Upper lobe of right lung (tissue), 1 donor: ENCODE results near the gene PLOD3. TPM values are rescaled to one million over a fixed set of nuclear protein-coding genes. Genes with fewer than 3 reads are reported as not detected.

Experiments used
- ATAC-seq: fragments of 200-7000 bp; cut with Tn5 transposase; one replicate; pipeline ENCODE4 v1.9.1; 2020; ENCODE audit warnings: mild to moderate bottlenecking, moderate library complexity
- DNase-seq: peaks from one replicate; pipeline ENCODE4 v3.0.0-alpha.2; 2020
- H3K27ac ChIP-seq: fragments of 200-600 bp; one replicate; pipeline ENCODE4 v1.8.0; 2022
- H3K27me3 ChIP-seq: fragments of 200-600 bp; one replicate; pipeline ENCODE4 v1.8.0; 2022; ENCODE audit warnings: mild to moderate bottlenecking
- H3K36me3 ChIP-seq: fragments of 200-600 bp; one replicate; pipeline ENCODE4 v1.8.0; 2022
- H3K4me1 ChIP-seq: fragments of 200-600 bp; one replicate; pipeline ENCODE4 v1.8.0; 2022
- H3K4me3 ChIP-seq: fragments of 200-600 bp; one replicate; pipeline ENCODE4 v1.8.0; 2022; ENCODE audit warnings: mild to moderate bottlenecking
- H3K9me3 ChIP-seq: fragments of 200-600 bp; one replicate; pipeline ENCODE4 v1.8.0; 2022
- intact Hi-C: fragments of 100-400 bp; cut with DNase I; formaldehyde crosslinking; loops from one replicate; pipeline ENCODE4 v1.11.0; 2022
- total RNA-seq: library from RNA; stranded (reverse); fragmentation: NEBNext Ultra II Directional; extraction: Animal tissue kit (Norgen Biotek cat#: 25700); gene quantifications from one replicate; pipeline ENCODE4 v1.2.1, GENCODE V29; 2021
- TF ChIP-seq, protein P1 (sequence below): fragments of 200-600 bp; IDR thresholded peaks from one replicate; pipeline ENCODE4 v1.8.0; 2022; ENCODE audit warnings: antibody characterized with exemption
- donor health status: DM: no; HTN: yes; CAD: no; lungs with severe emphysema.

PLOD3 gene
- total RNA-seq, 1 donor from 2014 or later = 82.1 TPM

DNA sequence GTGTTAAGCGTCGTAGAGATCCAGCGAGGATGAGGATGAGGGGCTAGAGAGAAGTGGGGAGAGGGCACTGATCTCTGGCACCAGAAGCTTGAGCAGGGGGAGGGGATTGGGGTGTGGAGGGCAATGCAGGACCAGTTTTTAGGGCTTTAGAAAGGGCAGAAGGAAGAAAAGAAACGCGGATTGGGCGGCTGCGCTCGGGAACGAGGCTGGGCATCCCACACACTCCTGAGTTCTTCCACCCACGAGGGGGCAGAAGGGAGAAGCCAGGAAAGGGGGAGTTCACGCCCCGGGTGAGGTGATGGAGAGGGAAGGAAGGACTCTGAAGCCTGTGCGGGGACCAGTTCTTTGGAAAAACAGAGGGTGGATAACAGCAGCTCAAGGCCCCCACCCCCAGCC is 45.9 kb downstream of the PLOD3 start:
- no peaks in the 10 kb centered on the region for H3K9me3 ChIP-seq
- no peak overlapping the region for H3K4me3 ChIP-seq
- no peak for ATAC-seq
- H3K27ac ChIP-seq = no peak overlapping the region
- intact Hi-C loops = no loop called here
- H3K27me3 ChIP-seq = peaks cover 98% of the 10 kb centered on the region
- DNase-seq = no peak
- TF ChIP-seq, protein P1, sequence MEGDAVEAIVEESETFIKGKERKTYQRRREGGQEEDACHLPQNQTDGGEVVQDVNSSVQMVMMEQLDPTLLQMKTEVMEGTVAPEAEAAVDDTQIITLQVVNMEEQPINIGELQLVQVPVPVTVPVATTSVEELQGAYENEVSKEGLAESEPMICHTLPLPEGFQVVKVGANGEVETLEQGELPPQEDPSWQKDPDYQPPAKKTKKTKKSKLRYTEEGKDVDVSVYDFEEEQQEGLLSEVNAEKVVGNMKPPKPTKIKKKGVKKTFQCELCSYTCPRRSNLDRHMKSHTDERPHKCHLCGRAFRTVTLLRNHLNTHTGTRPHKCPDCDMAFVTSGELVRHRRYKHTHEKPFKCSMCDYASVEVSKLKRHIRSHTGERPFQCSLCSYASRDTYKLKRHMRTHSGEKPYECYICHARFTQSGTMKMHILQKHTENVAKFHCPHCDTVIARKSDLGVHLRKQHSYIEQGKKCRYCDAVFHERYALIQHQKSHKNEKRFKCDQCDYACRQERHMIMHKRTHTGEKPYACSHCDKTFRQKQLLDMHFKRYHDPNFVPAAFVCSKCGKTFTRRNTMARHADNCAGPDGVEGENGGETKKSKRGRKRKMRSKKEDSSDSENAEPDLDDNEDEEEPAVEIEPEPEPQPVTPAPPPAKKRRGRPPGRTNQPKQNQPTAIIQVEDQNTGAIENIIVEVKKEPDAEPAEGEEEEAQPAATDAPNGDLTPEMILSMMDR = no peak
- H3K36me3 ChIP-seq = no peaks in the 10 kb centered on the region
- H3K4me1 ChIP-seq = peaks cover 25% of the 10 kb centered on the region

DNA sequence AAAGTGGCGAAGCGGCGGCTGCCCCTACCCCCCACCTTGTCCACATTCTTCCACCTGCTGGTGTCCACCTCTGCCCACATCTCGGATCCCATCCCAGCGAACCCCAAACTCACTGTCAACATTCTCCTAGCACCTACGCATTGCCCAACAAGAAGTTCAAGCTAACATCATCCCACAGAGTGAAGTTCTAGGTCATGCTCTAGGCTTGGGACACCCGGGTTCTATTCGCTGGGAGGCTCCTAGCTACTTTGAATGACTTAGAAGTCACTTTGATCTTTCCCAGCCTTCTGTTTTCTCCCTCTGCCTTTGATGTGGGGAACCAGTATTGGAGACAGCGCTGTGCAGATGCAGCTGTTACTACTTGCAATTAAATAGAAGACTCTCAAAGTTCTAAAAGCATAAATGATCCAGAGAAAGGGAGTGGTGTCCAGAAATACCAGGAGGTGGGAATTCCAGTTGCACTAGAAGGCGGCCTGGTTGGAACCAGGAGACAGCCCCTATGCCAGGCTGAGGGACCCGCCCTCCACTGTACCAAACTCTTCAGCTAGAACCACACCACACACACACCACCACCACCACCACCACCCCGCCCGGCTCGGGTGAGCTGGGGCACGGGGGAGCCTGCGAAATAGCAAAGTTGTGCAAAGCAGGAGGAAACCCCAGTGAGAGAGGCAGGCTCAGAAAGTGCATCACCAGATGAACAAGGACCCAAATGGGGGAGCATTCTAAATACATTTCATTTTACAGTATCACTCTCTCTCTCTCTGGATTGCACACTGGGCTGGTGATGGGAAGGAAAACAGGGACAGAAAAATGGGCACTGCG is 46.6 kb downstream of the PLOD3 start:
- ATAC-seq = no peak
- DNase-seq = no peak
- H3K27ac ChIP-seq = no peak overlapping the region
- peaks cover 98% of the 10 kb centered on the region for H3K27me3 ChIP-seq
- intact Hi-C loops = no loop called here
- H3K9me3 ChIP-seq = no peaks in the 10 kb centered on the region
- peaks cover 28% of the 10 kb centered on the region for H3K4me1 ChIP-seq
- TF ChIP-seq, protein P1 = no peak
- H3K36me3 ChIP-seq = no peaks in the 10 kb centered on the region
- H3K4me3 ChIP-seq = no peak overlapping the region

DNA sequence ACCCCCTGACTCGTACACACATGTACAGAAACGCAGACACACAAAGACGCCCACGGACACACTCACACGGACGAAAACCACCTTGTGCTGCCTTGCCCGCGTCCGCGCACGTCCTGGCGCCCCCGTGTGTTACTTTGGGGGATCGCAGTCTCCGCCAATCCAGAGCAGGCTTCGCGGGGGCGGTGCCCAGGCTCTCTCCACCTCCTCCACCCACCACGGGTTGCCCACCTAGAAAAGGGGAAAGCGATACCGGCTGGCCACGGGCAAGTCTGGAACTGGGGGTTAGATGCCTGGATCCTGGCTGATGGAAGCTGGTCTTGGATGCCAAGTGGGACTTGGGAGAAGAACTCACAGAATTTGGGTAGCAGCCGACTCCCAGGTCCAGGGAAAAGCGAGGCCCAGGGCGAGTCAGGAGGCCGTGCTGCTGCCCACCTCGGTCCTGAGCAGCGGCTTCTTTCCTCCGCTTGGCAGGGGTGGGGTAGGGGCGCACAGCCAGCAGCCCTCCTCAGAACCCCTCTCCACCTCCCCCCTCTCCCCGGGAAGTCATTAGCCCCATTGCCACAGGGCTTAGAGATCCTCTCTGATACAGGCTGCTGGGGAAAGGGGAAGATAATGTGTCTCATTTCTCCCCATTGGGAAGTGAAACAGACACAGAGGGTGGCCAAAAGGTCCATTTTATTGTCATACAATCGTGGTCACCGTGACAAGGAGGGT is 47.4 kb downstream of the PLOD3 start:
- ATAC-seq = peak; percentile 69
- Histone ChIP-seq H3K4me1 (peaks cover 35% of the 10 kb centered on the region), H3K27me3 (peaks cover 98% of the 10 kb centered on the region), H3K27ac (no peak overlapping the region), H3K36me3 (no peaks in the 10 kb centered on the region), H3K9me3 (no peaks in the 10 kb centered on the region), H3K4me3 (no peak overlapping the region)
- DNase-seq = peak; percentile 86
- intact Hi-C loops = no loop called here
- TF ChIP-seq, protein P1 = peak; percentile 87

DNA sequence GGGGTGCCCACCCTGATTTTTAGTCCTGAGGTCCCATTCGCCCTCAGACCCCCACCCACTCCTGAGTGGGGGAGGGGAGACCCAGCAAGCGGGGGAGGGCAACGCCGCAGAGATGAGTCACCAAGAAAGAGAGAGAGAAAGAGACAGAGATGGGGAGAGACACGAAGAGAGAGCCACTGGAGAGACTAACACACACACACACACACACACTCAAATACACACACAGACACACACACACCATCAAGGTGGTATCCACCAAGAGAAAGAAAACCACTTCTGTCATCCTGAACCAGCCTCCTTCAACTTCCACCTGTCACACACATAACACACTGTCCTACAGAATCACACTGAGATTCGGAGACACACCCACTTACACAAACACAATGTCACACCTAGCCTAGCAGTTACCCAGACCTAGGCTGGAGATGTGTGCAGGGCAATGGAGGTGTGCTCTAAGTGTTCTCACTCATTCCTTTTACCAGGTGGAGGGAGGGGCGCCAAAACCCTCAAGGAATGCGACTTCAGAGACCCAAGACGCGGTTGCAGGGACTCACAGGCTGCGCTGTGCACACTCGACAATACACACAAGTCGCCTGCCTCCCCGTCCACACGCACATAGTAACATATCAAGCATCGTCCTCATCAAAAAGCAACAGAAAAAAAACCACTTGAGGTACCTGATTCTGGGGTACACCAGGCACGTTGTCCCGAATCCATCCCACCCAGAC is 48.1 kb downstream of the PLOD3 start:
- Histone ChIP-seq H3K4me3 (no peak overlapping the region), H3K4me1 (peaks cover 39% of the 10 kb centered on the region), H3K27me3 (peaks cover 98% of the 10 kb centered on the region), H3K9me3 (no peaks in the 10 kb centered on the region), H3K36me3 (no peaks in the 10 kb centered on the region), H3K27ac (no peak overlapping the region)
- TF ChIP-seq, protein P1 = no peak
- intact Hi-C loops = no loop called here
- DNase-seq (no peak), ATAC-seq (no peak)

DNA sequence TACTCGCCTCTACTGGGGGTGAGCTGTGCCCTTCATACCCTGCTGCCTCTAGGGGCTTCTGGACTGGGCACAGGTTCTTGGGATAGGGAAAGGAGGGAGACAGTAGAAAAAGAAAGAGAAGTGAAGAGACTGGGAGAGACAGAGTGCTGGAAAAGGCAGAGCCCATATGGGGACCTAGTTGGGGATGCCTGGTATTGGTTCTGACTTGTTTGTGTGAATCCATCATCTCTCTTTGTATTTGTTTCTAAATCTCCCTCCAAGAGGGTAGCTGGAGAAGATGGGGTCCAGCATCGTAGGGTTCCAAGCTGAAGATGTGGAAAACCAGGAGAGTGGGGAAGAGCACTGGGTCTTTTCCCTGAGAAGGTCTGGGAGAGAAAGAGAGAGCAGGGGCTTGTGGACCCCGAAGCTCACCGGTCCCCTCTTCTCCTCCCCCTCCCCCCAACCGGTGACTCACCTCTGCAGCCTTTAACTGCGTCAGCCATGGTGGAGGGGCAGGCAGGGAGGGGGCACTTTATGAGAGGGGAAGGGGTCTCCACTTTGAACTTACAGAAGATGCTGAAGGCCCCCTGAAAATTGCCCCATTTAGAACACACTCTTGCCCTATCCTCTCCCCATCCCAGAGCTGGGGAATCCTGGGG is 48.9 kb downstream of the PLOD3 start:
- peaks cover 98% of the 10 kb centered on the region for H3K27me3 ChIP-seq

More for the DNA sequence above, 48.9 kb downstream of the PLOD3 start:
- ATAC-seq = no peak
- H3K27ac ChIP-seq = no peak overlapping the region
- TF ChIP-seq, protein P1 = no peak
- no peaks in the 10 kb centered on the region for H3K36me3 ChIP-seq
- H3K9me3 ChIP-seq = no peaks in the 10 kb centered on the region
- intact Hi-C loops = no loop called here
- DNase-seq = no peak
- peaks cover 44% of the 10 kb centered on the region for H3K4me1 ChIP-seq
- H3K4me3 ChIP-seq = no peak overlapping the region
